Measurements from ENCODE around the gene TMEM175. TPM values are rescaled to one million over a fixed set of nuclear protein-coding genes. Genes with fewer than 3 reads are reported as not detected.

Gene TMEM175
- total RNA-seq, 1 donor from 2014 or later = 24.5 TPM

GRCh38 chr4:890036-890695 is 42.1 kb upstream of the TMEM175 start:
- TF ChIP-seq CTCF (IDR thresholded peaks at IDR 0.05) = no peak
- no peak for ATAC-seq (ENCODE audit: low read depth)
- H3K36me3 Mint-ChIP-seq (ENCODE audit: low read depth) = peaks cover 66% of the 10 kb centered on the region
- no peaks in the 10 kb centered on the region for H3K4me1 Mint-ChIP-seq
- CTCF ChIA-PET = interaction anchor here (1.0 kb wide), 1 partner anchor 97 kb away, joined by 3 read pairs; the partner anchor contains the start of gene IDUA
- H3K27ac Mint-ChIP-seq = no peak overlapping the region
- POLR2A ChIA-PET = no interaction called here
- intact Hi-C loops (cut with micrococcal nuclease) = no loop called here
- no peaks in the 10 kb centered on the region for H3K27me3 Mint-ChIP-seq
- H3K4me3 Mint-ChIP-seq = no peak overlapping the region
- no peak for DNase-seq
- H3K9me3 Mint-ChIP-seq = no peaks in the 10 kb centered on the region

DNA sequence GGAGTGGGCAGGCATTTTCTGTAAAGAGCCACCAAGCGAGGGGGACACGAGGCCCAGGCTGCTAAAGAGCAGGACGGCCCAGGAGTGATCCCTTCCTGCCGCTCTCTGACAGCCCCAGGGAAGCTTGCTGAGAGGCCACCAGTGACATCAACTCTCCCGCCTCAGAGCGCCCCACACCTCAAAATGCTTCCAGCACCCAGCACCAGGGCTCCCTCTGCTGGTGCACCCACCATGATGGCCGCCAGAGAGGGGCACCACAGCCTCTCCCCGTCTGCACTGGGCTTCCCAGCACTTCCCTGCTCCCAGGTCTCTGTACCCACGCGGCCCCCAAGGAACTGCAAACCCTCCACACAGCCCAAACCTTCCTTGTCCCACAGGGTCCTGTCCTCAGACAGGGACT is 40.5 kb upstream of the TMEM175 start:
- intact Hi-C loops (cut with micrococcal nuclease) = no loop called here
- POLR2A ChIA-PET = no interaction called here

GRCh38 chr4:892780-893179 is 39.5 kb upstream of the TMEM175 start:
- ATAC-seq (ENCODE audit: low read depth) = no peak
- H3K4me3 Mint-ChIP-seq = no peak overlapping the region
- CTCF ChIA-PET = no interaction called here
- H3K4me1 Mint-ChIP-seq = no peaks in the 10 kb centered on the region
- H3K9me3 Mint-ChIP-seq = no peaks in the 10 kb centered on the region
- peaks cover 69% of the 10 kb centered on the region for H3K36me3 Mint-ChIP-seq (ENCODE audit: low read depth)
- intact Hi-C loops (cut with micrococcal nuclease) = no loop called here
- POLR2A ChIA-PET = no interaction called here
- DNase-seq = no peak
- H3K27ac Mint-ChIP-seq = no peak overlapping the region
- no peak for TF ChIP-seq CTCF (IDR thresholded peaks at IDR 0.05)
- no peaks in the 10 kb centered on the region for H3K27me3 Mint-ChIP-seq

More for the DNA sequence above, 40.5 kb upstream of the TMEM175 start:
- peak overlapping the region; percentile 41 for H3K27ac Mint-ChIP-seq
- no peaks in the 10 kb centered on the region for H3K27me3 Mint-ChIP-seq
- DNase-seq (no peak), ATAC-seq (ENCODE audit: low read depth) (no peak)
- TF ChIP-seq CTCF (IDR thresholded peaks at IDR 0.05) = no peak
- no peaks in the 10 kb centered on the region for H3K4me1 Mint-ChIP-seq
- no peak overlapping the region for H3K4me3 Mint-ChIP-seq
- CTCF ChIA-PET = no interaction called here
- no peaks in the 10 kb centered on the region for H3K9me3 Mint-ChIP-seq
- H3K36me3 Mint-ChIP-seq (ENCODE audit: low read depth) = peaks cover 69% of the 10 kb centered on the region

GRCh38 chr4:893276-893994 is 38.8 kb upstream of the TMEM175 start:
- H3K27ac Mint-ChIP-seq = no peak overlapping the region
- ATAC-seq (ENCODE audit: low read depth) = no peak
- POLR2A ChIA-PET = no interaction called here

More at GRCh38 chr4:893276-893994, 38.8 kb upstream of the TMEM175 start:
- peaks cover 66% of the 10 kb centered on the region for H3K36me3 Mint-ChIP-seq (ENCODE audit: low read depth)
- CTCF ChIA-PET = no interaction called here
- intact Hi-C loops (cut with micrococcal nuclease) = no loop called here
- DNase-seq = no peak
- H3K27me3 Mint-ChIP-seq = no peaks in the 10 kb centered on the region
- no peak overlapping the region for H3K4me3 Mint-ChIP-seq
- H3K4me1 Mint-ChIP-seq = no peaks in the 10 kb centered on the region
- H3K9me3 Mint-ChIP-seq = no peaks in the 10 kb centered on the region
- no peak for TF ChIP-seq CTCF (IDR thresholded peaks at IDR 0.05)

Data from activated B cell treated with CpG ODN at 0.5 μM for 24 hours (primary cell).